ENCODE results near the gene CDH13.

The CDH13 gene

GRCh38 chr16:83592778-83593177, 966.0 kb downstream of the CDH13 start:
- TF ChIP-seq CTCF (IDR thresholded peaks at IDR 0.05; ENCODE audit: poor library complexity, severe bottlenecking), result no peak
- Histone ChIP-seq H3K36me3 (ENCODE audit: low read depth) (no peaks in the 10 kb centered on the region), H3K4me1 (ENCODE audit: insufficient read depth, poor library complexity, severe bottlenecking) (no peaks in the 10 kb centered on the region), H3K27ac (ENCODE audit: poor library complexity, severe bottlenecking) (no peak overlapping the region), H3K4me3 (ENCODE audit: severe bottlenecking) (no peak overlapping the region), H3K27me3 (ENCODE audit: insufficient read depth, poor library complexity, severe bottlenecking) (no peaks in the 10 kb centered on the region), H3K9me3 (ENCODE audit: severe bottlenecking) (no peaks in the 10 kb centered on the region)
- ATAC-seq (ENCODE audit: low read depth) (no peak), DNase-seq (ENCODE audit: low spot score) (no peak)

GRCh38 chr16:83599789-83600462, 973.2 kb downstream of the CDH13 start:
- no peak for TF ChIP-seq CTCF (IDR thresholded peaks at IDR 0.05; ENCODE audit: poor library complexity, severe bottlenecking)
- no peak for ATAC-seq (ENCODE audit: low read depth)
- no peak overlapping the region for H3K27ac ChIP-seq (ENCODE audit: poor library complexity, severe bottlenecking)
- no peak overlapping the region for H3K4me3 ChIP-seq (ENCODE audit: severe bottlenecking)
- no peak for DNase-seq (ENCODE audit: low spot score)
- no peaks in the 10 kb centered on the region for H3K36me3 ChIP-seq (ENCODE audit: low read depth)
- no peaks in the 10 kb centered on the region for H3K9me3 ChIP-seq (ENCODE audit: severe bottlenecking)
- H3K4me1 ChIP-seq (ENCODE audit: insufficient read depth, poor library complexity, severe bottlenecking), result no peaks in the 10 kb centered on the region
- H3K27me3 ChIP-seq (ENCODE audit: insufficient read depth, poor library complexity, severe bottlenecking), result no peaks in the 10 kb centered on the region

- ATAC-seq (ENCODE audit: low read depth), result no peak
- H3K27me3 ChIP-seq (ENCODE audit: insufficient read depth, poor library complexity, severe bottlenecking), result no peaks in the 10 kb centered on the region
- H3K4me1 ChIP-seq (ENCODE audit: insufficient read depth, poor library complexity, severe bottlenecking), result no peaks in the 10 kb centered on the region
- DNase-seq (ENCODE audit: low spot score), result no peak
- H3K27ac ChIP-seq (ENCODE audit: poor library complexity, severe bottlenecking), result no peak overlapping the region
- H3K4me3 ChIP-seq (ENCODE audit: severe bottlenecking), result no peak overlapping the region
- no peaks in the 10 kb centered on the region for H3K36me3 ChIP-seq (ENCODE audit: low read depth)
- no peak for TF ChIP-seq CTCF (IDR thresholded peaks at IDR 0.05; ENCODE audit: poor library complexity, severe bottlenecking)
- H3K9me3 ChIP-seq (ENCODE audit: severe bottlenecking), result no peaks in the 10 kb centered on the region
Observed at GRCh38 chr16:83602761-83603722, 976.3 kb downstream of the CDH13 start.

- no peak for TF ChIP-seq CTCF (IDR thresholded peaks at IDR 0.05; ENCODE audit: poor library complexity, severe bottlenecking)
- DNase-seq (ENCODE audit: low spot score), result no peak
- ATAC-seq (ENCODE audit: low read depth), result no peak
- Histone ChIP-seq H3K4me3 (ENCODE audit: severe bottlenecking) (no peak overlapping the region), H3K27me3 (ENCODE audit: insufficient read depth, poor library complexity, severe bottlenecking) (no peaks in the 10 kb centered on the region), H3K36me3 (ENCODE audit: low read depth) (no peaks in the 10 kb centered on the region), H3K27ac (ENCODE audit: poor library complexity, severe bottlenecking) (no peak overlapping the region), H3K4me1 (ENCODE audit: insufficient read depth, poor library complexity, severe bottlenecking) (no peaks in the 10 kb centered on the region), H3K9me3 (ENCODE audit: severe bottlenecking) (no peaks in the 10 kb centered on the region)
Observed at GRCh38 chr16:83603723-83604570, 977.2 kb downstream of the CDH13 start.

Measured in RWPE2 (cell line).